ENCODE measurements around the gene POLR2F. TPM values are rescaled to one million over a fixed set of nuclear protein-coding genes. Genes with fewer than 3 reads are reported as not detected.
"Not testable (repeated sequence)": the region's sequence is repeated elsewhere in the genome, so short reads cannot be mapped to it uniquely, and the experiment has no call there.

POLR2F gene
- polyA plus RNA-seq, 2 donors = 84.8 to 114 TPM

- Histone ChIP-seq H3K4me1 (ENCODE audit: control insufficient read depth in 2 of 2, insufficient read depth in 2 of 2, low read length in 1 of 2) (peaks cover 12 to 23% of the 10 kb centered on the region in 2 donors), H3K4me3 (ENCODE audit: low read depth in 1 of 2, low read length in 2 of 2) (no peak overlapping the region), H3K9me3 (ENCODE audit: control insufficient read depth in 2 of 2, insufficient read depth in 1 of 2, low read depth in 1 of 2, low read length in 1 of 2) (no peaks in the 10 kb centered on the region), H3K36me3 (ENCODE audit: control insufficient read depth in 2 of 2, insufficient read depth in 2 of 2, low read length in 1 of 2) (peaks cover 9 to 51% of the 10 kb centered on the region in 2 donors), H3K27me3 (ENCODE audit: control insufficient read depth in 1 of 2, insufficient read depth in 2 of 2, low read length in 2 of 2) (no peaks in the 10 kb centered on the region), H3K27ac (ENCODE audit: low read depth in 2 of 2, low read length in 1 of 2) (peak overlapping the region; percentile 82 to 98)
- 66 to 82% methylated on average over 6 of the region's 6 CpGs for WGBS, 2 donors
These were observed 21.6 kb upstream of the POLR2F start for GRCh38 chr22:37931893-37932389.

GRCh38 chr22:37932401-37932800, 21.1 kb upstream of the POLR2F start:
- peaks cover 7 to 49% of the 10 kb centered on the region in 2 donors for H3K36me3 ChIP-seq (ENCODE audit: control insufficient read depth in 2 of 2, insufficient read depth in 2 of 2, low read length in 1 of 2)

GRCh38 chr22:37932821-37933578, 20.5 kb upstream of the POLR2F start:
- Histone ChIP-seq H3K27me3 (ENCODE audit: control insufficient read depth in 1 of 2, insufficient read depth in 2 of 2, low read length in 2 of 2) (no peaks in the 10 kb centered on the region), H3K9me3 (ENCODE audit: control insufficient read depth in 2 of 2, insufficient read depth in 1 of 2, low read depth in 1 of 2, low read length in 1 of 2) (no peaks in the 10 kb centered on the region), H3K4me1 (ENCODE audit: control insufficient read depth in 2 of 2, insufficient read depth in 2 of 2, low read length in 1 of 2) (peaks cover 12 to 23% of the 10 kb centered on the region in 2 donors), H3K36me3 (ENCODE audit: control insufficient read depth in 2 of 2, insufficient read depth in 2 of 2, low read length in 1 of 2) (peaks cover 5 to 53% of the 10 kb centered on the region in 2 donors), H3K4me3 (ENCODE audit: low read depth in 1 of 2, low read length in 2 of 2) (no peak overlapping the region), H3K27ac (ENCODE audit: low read depth in 2 of 2, low read length in 1 of 2) (peak overlapping the region; percentile 82 to 98)
- WGBS, 2 donors = 57 to 69% methylated on average over 21 of the region's 21 CpGs

More at GRCh38 chr22:37932401-37932800, 21.1 kb upstream of the POLR2F start:
- peaks cover 12 to 23% of the 10 kb centered on the region in 2 donors for H3K4me1 ChIP-seq (ENCODE audit: control insufficient read depth in 2 of 2, insufficient read depth in 2 of 2, low read length in 1 of 2)
- WGBS, 2 donors = 74 to 81% methylated on average over 9 to 10 of the region's 10 CpGs
- H3K9me3 ChIP-seq (ENCODE audit: control insufficient read depth in 2 of 2, insufficient read depth in 1 of 2, low read depth in 1 of 2, low read length in 1 of 2) = no peaks in the 10 kb centered on the region
- no peaks in the 10 kb centered on the region for H3K27me3 ChIP-seq (ENCODE audit: control insufficient read depth in 1 of 2, insufficient read depth in 2 of 2, low read length in 2 of 2)
- peak overlapping the region; percentile 82 to 98 for H3K27ac ChIP-seq (ENCODE audit: low read depth in 2 of 2, low read length in 1 of 2)
- H3K4me3 ChIP-seq (ENCODE audit: low read depth in 1 of 2, low read length in 2 of 2) = no peak overlapping the region

- Histone ChIP-seq H3K9me3 (ENCODE audit: control insufficient read depth in 2 of 2, insufficient read depth in 1 of 2, low read depth in 1 of 2, low read length in 1 of 2) (no peaks in the 10 kb centered on the region), H3K4me3 (ENCODE audit: low read depth in 1 of 2, low read length in 2 of 2) (no peak overlapping the region), H3K27ac (ENCODE audit: low read depth in 2 of 2, low read length in 1 of 2) (peak overlapping the region; percentile 82 to 98), H3K27me3 (ENCODE audit: control insufficient read depth in 1 of 2, insufficient read depth in 2 of 2, low read length in 2 of 2) (no peaks in the 10 kb centered on the region), H3K36me3 (ENCODE audit: control insufficient read depth in 2 of 2, insufficient read depth in 2 of 2, low read length in 1 of 2) (peaks cover 5 to 49% of the 10 kb centered on the region in 2 donors), H3K4me1 (ENCODE audit: control insufficient read depth in 2 of 2, insufficient read depth in 2 of 2, low read length in 1 of 2) (peaks cover 12 to 23% of the 10 kb centered on the region in 2 donors)
- 4 to 9% methylated on average over 13 of the region's 13 CpGs for WGBS, 2 donors
These were observed 19.7 kb upstream of the POLR2F start for GRCh38 chr22:37933711-37934376.

- H3K9me3 ChIP-seq (ENCODE audit: control insufficient read depth in 2 of 2, insufficient read depth in 1 of 2, low read depth in 1 of 2, low read length in 1 of 2) = no peaks in the 10 kb centered on the region
- 81 to 82% methylated on average over 12 of the region's 12 CpGs for WGBS, 2 donors
- H3K4me3 ChIP-seq (ENCODE audit: low read depth in 1 of 2, low read length in 2 of 2) = no peak overlapping the region
- H3K27me3 ChIP-seq (ENCODE audit: control insufficient read depth in 1 of 2, insufficient read depth in 2 of 2, low read length in 2 of 2) = no peaks in the 10 kb centered on the region
- no peak overlapping the region for H3K27ac ChIP-seq (ENCODE audit: low read depth in 2 of 2, low read length in 1 of 2)
- peaks cover 23 to 47% of the 10 kb centered on the region in 2 donors for H3K36me3 ChIP-seq (ENCODE audit: control insufficient read depth in 2 of 2, insufficient read depth in 2 of 2, low read length in 1 of 2)
- H3K4me1 ChIP-seq (ENCODE audit: control insufficient read depth in 2 of 2, insufficient read depth in 2 of 2, low read length in 1 of 2) = no peaks in the 10 kb centered on the region
These were observed 12.7 kb upstream of the POLR2F start for GRCh38 chr22:37940698-37941376.

- Histone ChIP-seq H3K27me3 (ENCODE audit: control insufficient read depth in 1 of 2, insufficient read depth in 2 of 2, low read length in 2 of 2) (no peaks in the 10 kb centered on the region), H3K36me3 (ENCODE audit: control insufficient read depth in 2 of 2, insufficient read depth in 2 of 2, low read length in 1 of 2) (peaks cover 23 to 39% of the 10 kb centered on the region in 2 donors), H3K27ac (ENCODE audit: low read depth in 2 of 2, low read length in 1 of 2) (no peak overlapping the region), H3K4me3 (ENCODE audit: low read depth in 1 of 2, low read length in 2 of 2) (no peak overlapping the region), H3K9me3 (ENCODE audit: control insufficient read depth in 2 of 2, insufficient read depth in 1 of 2, low read depth in 1 of 2, low read length in 1 of 2) (no peaks in the 10 kb centered on the region), H3K4me1 (ENCODE audit: control insufficient read depth in 2 of 2, insufficient read depth in 2 of 2, low read length in 1 of 2) (no peaks in the 10 kb centered on the region)
- 88 to 92% methylated on average over 8 of the region's 8 CpGs for WGBS, 2 donors
These were observed 11.4 kb upstream of the POLR2F start for GRCh38 chr22:37942133-37942532.

- H3K27me3 ChIP-seq (ENCODE audit: control insufficient read depth in 1 of 2, insufficient read depth in 2 of 2, low read length in 2 of 2) = no peaks in the 10 kb centered on the region
- H3K27ac ChIP-seq (ENCODE audit: low read depth in 2 of 2, low read length in 1 of 2) = no peak overlapping the region
- 77 to 81% methylated on average over 12 of the region's 12 CpGs for WGBS, 2 donors
- no peak overlapping the region for H3K4me3 ChIP-seq (ENCODE audit: low read depth in 1 of 2, low read length in 2 of 2)
- H3K9me3 ChIP-seq (ENCODE audit: control insufficient read depth in 2 of 2, insufficient read depth in 1 of 2, low read depth in 1 of 2, low read length in 1 of 2) = no peaks in the 10 kb centered on the region
- H3K36me3 ChIP-seq (ENCODE audit: control insufficient read depth in 2 of 2, insufficient read depth in 2 of 2, low read length in 1 of 2) = peaks cover 23 to 32% of the 10 kb centered on the region in 2 donors
- H3K4me1 ChIP-seq (ENCODE audit: control insufficient read depth in 2 of 2, insufficient read depth in 2 of 2, low read length in 1 of 2) = no peaks in the 10 kb centered on the region
These were observed 10.2 kb upstream of the POLR2F start for GRCh38 chr22:37943136-37943824.

GRCh38 chr22:37943825-37944198, 9.7 kb upstream of the POLR2F start:
- WGBS, 2 donors = 92 to 97% methylated on average over 7 of the region's 7 CpGs
- Histone ChIP-seq H3K27ac (ENCODE audit: low read depth in 2 of 2, low read length in 1 of 2) (no peak overlapping the region), H3K36me3 (ENCODE audit: control insufficient read depth in 2 of 2, insufficient read depth in 2 of 2, low read length in 1 of 2) (peaks cover 23 to 32% of the 10 kb centered on the region in 2 donors)

GRCh38 chr22:37944423-37944822, 9.1 kb upstream of the POLR2F start:
- H3K27me3 ChIP-seq (ENCODE audit: control insufficient read depth in 1 of 2, insufficient read depth in 2 of 2, low read length in 2 of 2); H3K4me3 ChIP-seq (ENCODE audit: low read depth in 1 of 2, low read length in 2 of 2); H3K27ac ChIP-seq (ENCODE audit: low read depth in 2 of 2, low read length in 1 of 2); H3K4me1 ChIP-seq (ENCODE audit: control insufficient read depth in 2 of 2, insufficient read depth in 2 of 2, low read length in 1 of 2); H3K9me3 ChIP-seq (ENCODE audit: control insufficient read depth in 2 of 2, insufficient read depth in 1 of 2, low read depth in 1 of 2, low read length in 1 of 2): not testable (repeated sequence)
- 90 to 91% methylated on average over 11 of the region's 11 CpGs for WGBS, 2 donors
- peaks cover 23 to 32% of the 10 kb centered on the region in 2 donors for H3K36me3 ChIP-seq (ENCODE audit: control insufficient read depth in 2 of 2, insufficient read depth in 2 of 2, low read length in 1 of 2)

More at GRCh38 chr22:37943825-37944198, 9.7 kb upstream of the POLR2F start:
- Histone ChIP-seq H3K9me3 (ENCODE audit: control insufficient read depth in 2 of 2, insufficient read depth in 1 of 2, low read depth in 1 of 2, low read length in 1 of 2) (no peaks in the 10 kb centered on the region), H3K4me3 (ENCODE audit: low read depth in 1 of 2, low read length in 2 of 2) (no peak overlapping the region), H3K4me1 (ENCODE audit: control insufficient read depth in 2 of 2, insufficient read depth in 2 of 2, low read length in 1 of 2) (no peaks in the 10 kb centered on the region), H3K27me3 (ENCODE audit: control insufficient read depth in 1 of 2, insufficient read depth in 2 of 2, low read length in 2 of 2) (no peaks in the 10 kb centered on the region)

Measured in esophagus (tissue), 2 donors.